Prostate gland (tissue), 2 donors: ENCODE results near the gene SLFNL1. TPM values are rescaled to one million over a fixed set of nuclear protein-coding genes. Genes with fewer than 3 reads are reported as not detected.
A peak's percentile ranks its signal among the peaks of the same experiment; 100 is the strongest.

Experiments
- DNase-seq: peaks from one replicate; pipeline ENCODE4 v3.0.0-alpha.2; 2019; ENCODE audit warnings: low spot score
- H3K27ac ChIP-seq, 2 donors: fragments of 200-600 bp; sonication (generic); 2 replicates each; pipeline ENCODE4 v1.5.1; 2017 to 2019
- H3K27me3 ChIP-seq: fragments of 200-600 bp; sonication (generic); replicated peaks from 2 replicates; pipeline ENCODE4 v1.5.1; 2019; ENCODE audit not compliant: insufficient read depth
- H3K36me3 ChIP-seq, 2 donors: fragments of 200-600 bp; sonication (generic); 1 replicate in 1 of 2; 2 replicates in 1 of 2; pipeline versions ENCODE4 v1.5.1 to v1.8.1; 2017 to 2019
- H3K4me1 ChIP-seq: fragments of 200-600 bp; sonication (generic); replicated peaks from 2 replicates; pipeline ENCODE4 v1.5.1; 2019
- H3K4me3 ChIP-seq, 2 donors: fragments of 200-600 bp; sonication (generic); 2 replicates each; pipeline ENCODE4 v1.5.1; 2017 to 2019
- H3K9me3 ChIP-seq: fragments of 200-600 bp; sonication (generic); 2 replicates; pipeline ENCODE4 v1.5.1; 2017
- POLR2A ChIP-seq: fragments of 450-650 bp; IDR thresholded peaks from one replicate; pipeline ENCODE4 v1.6.1; 2016; ENCODE audit warnings: antibody characterized with exemption, mild to moderate bottlenecking
- POLR2AphosphoS5 ChIP-seq: sonication (generic); formaldehyde crosslinking; IDR thresholded peaks from one replicate; pipeline ENCODE4 v1.6.1; 2017; ENCODE audit warnings: antibody characterized with exemption
- WGBS: methylation state at CpG from one replicate; pipeline ENCODE4 v1.1.5; 2018; 5-methylcytosine and 5-hydroxymethylcytosine counted together
- intact Hi-C: fragments of 100-400 bp; cut with DNase I; formaldehyde crosslinking; loops from one replicate; pipeline ENCODE4 v1.14.2; 2022
- total RNA-seq, 2 donors: library from RNA; depleted of rRNA; stranded (reverse); fragments of >200 nt; gene quantifications; one replicate each; pipeline ENCODE4 v1.1.0, GENCODE V29; 2016
- TF ChIP-seq, protein P1 (sequence below), 4 experiments: fragments of 200-600 bp in 2 of 4; fragments of 450-650 bp in 2 of 4; sonication (generic) in 2 of 4; IDR thresholded peaks; 1 replicate in 3 of 4; 2 replicates in 1 of 4; pipeline ENCODE4 v1.5.1; 2016 to 2019; ENCODE audit warnings: antibody characterized with exemption in 4 of 4, mild to moderate bottlenecking in 2 of 4, moderate library complexity in 2 of 4

Gene SLFNL1
- total RNA-seq = 1 to 10 TPM; 2.4 to 5.8 TPM

DNA sequence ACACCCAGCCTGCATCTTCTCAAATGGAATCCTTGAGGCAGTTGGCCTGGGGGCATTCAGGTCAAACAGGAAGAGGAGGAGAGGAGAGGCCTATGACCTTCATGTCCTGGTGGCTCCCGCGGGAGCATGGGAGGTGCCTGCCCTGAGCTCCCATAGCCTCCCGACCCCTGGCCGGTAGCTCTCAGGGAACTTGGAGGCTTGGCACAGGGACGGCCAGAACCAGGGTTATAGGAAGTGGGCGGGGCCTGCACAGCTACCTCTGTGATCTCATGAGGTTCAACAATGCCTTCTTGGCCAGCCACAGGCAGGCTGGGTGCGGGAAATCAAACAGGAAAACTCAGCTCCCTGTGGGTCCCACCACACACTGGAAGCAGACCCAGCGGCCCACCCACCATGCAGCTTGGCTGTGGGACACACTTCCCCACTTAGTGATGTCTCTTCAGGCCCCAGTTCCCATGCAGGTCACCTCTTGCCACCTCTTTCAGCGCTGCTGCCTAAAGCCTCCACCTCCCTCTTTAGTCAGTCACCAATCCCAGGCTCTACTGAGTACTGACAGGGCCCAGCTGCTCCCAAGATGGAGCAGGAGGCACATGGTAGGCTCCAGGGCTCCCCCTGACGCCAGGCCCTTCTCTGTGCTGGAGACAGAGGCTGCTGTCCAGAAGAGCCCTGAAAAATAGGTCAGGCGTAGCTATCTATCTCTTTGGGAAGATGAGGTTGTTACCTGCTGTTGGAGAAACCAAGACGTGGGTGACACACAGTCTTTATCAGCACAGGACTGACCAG is at the start of gene SLFNL1:
SLFNL1 (minus strand) TSS at position 200 of the 783 bp plus-strand sequence. CDS start 1,065 bp downstream, outside the sequence.
- H3K27ac ChIP-seq = no peak within 1 kb of the TSS
- no peak for TF ChIP-seq POLR2A
- no peak for TF ChIP-seq POLR2AphosphoS5
- TF ChIP-seq, protein P1, sequence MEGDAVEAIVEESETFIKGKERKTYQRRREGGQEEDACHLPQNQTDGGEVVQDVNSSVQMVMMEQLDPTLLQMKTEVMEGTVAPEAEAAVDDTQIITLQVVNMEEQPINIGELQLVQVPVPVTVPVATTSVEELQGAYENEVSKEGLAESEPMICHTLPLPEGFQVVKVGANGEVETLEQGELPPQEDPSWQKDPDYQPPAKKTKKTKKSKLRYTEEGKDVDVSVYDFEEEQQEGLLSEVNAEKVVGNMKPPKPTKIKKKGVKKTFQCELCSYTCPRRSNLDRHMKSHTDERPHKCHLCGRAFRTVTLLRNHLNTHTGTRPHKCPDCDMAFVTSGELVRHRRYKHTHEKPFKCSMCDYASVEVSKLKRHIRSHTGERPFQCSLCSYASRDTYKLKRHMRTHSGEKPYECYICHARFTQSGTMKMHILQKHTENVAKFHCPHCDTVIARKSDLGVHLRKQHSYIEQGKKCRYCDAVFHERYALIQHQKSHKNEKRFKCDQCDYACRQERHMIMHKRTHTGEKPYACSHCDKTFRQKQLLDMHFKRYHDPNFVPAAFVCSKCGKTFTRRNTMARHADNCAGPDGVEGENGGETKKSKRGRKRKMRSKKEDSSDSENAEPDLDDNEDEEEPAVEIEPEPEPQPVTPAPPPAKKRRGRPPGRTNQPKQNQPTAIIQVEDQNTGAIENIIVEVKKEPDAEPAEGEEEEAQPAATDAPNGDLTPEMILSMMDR (IDR thresholded peaks at IDR 0.05) = no peak
- H3K36me3 ChIP-seq = no peaks in the 10 kb centered on the region
- no peaks in the 10 kb centered on the region for H3K9me3 ChIP-seq
- intact Hi-C loops = loop anchor here (10.0 kb wide), 1 partner anchor 93 kb away; no protein-coding TSS in a partner anchor
- 66% methylated on average over 12 of the region's 12 CpGs for WGBS
- no peaks in the 10 kb centered on the region for H3K27me3 ChIP-seq
- DNase-seq = no peak
- no peak within 1 kb of the TSS for H3K4me3 ChIP-seq
- no peaks in the 10 kb centered on the region for H3K4me1 ChIP-seq

DNA sequence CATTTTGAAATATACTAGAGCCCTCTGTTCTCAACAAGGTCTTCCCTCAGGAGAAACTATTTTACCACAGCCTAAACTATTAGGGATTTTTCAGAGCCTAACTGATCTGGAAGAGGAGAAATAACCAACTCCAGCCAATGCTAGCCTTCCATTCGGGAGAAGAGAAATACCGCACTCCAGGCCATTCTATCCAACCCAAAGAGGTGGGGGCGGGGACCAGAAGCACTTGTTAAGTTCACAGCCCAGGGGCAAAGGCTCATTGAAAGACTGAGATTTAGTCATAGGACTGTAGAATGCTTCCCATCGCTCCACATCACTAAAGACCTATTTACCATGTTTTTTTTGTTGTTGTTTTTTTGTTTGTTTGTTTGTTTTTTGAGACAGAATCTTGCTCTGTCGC is 35.4 kb upstream of the SLFNL1 start:
- Histone ChIP-seq H3K27me3 (no peaks in the 10 kb centered on the region), H3K4me3 (no peak overlapping the region), H3K36me3 (no peaks in the 10 kb centered on the region), H3K9me3 (no peaks in the 10 kb centered on the region), H3K4me1 (no peaks in the 10 kb centered on the region), H3K27ac (no peak overlapping the region)
- intact Hi-C loops = no loop called here
- WGBS = 91% methylated on average over 5 of the region's 5 CpGs
- TF ChIP-seq, protein P1 (IDR thresholded peaks at IDR 0.05) = no peak
- no peak for DNase-seq

DNA sequence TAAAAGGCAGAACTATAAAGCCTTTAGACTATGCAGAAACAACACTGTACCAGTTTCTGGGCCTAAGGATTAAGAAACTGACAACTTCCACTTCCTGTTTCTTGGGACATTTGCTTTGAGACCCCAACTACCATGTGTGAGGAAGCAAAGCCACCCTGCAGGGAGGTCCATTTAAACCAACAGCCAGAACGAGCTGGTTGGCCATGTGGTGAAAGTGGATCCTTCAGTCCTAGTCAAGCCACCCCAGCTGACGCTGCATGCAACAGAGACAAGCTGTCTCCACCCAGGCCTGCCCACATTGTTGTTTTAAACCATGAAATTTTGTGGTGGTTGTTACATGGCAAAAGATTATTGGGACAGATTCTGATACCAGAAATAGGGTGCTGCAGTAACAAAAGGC is 31.8 kb upstream of the SLFNL1 start:
- intact Hi-C loops = no loop called here
- H3K36me3 ChIP-seq = no peaks in the 10 kb centered on the region

DNA sequence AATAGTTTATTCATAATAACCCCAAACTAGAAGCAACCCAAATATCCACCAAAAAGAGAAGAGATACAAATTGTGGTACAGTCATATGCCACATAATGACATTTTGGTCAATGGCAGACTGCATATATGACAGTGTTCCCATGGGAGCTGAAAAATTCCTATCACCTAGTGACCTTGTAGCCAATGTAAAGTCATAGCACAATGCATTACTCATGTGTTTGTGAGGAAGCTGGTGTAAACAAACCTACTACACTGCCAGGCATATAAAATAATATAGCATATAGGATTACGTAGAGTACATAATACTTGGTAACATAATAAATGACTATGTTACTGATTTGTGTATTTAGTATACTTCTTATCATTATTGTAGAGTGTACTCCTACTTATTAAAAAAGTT is 29.5 kb upstream of the SLFNL1 start:
- H3K9me3 ChIP-seq = no peaks in the 10 kb centered on the region
- H3K4me3 ChIP-seq = no peak overlapping the region
- H3K27me3 ChIP-seq = no peaks in the 10 kb centered on the region
- no peak for TF ChIP-seq POLR2A
- no peak for DNase-seq
- 48% methylated on average over 1 of the region's 1 CpG for WGBS
- H3K27ac ChIP-seq = no peak overlapping the region
- no peaks in the 10 kb centered on the region for H3K36me3 ChIP-seq
- intact Hi-C loops = no loop called here
- peaks cover 9% of the 10 kb centered on the region for H3K4me1 ChIP-seq

More for the DNA sequence above, 31.8 kb upstream of the SLFNL1 start:
- TF ChIP-seq POLR2AphosphoS5 = no peak
- no peak for TF ChIP-seq POLR2A
- no peaks in the 10 kb centered on the region for H3K4me1 ChIP-seq
- no peak overlapping the region for H3K4me3 ChIP-seq
- WGBS = 73% methylated on average over 2 of the region's 2 CpGs
- no peak overlapping the region for H3K27ac ChIP-seq
- H3K27me3 ChIP-seq = no peaks in the 10 kb centered on the region
- H3K9me3 ChIP-seq = no peaks in the 10 kb centered on the region
- no peak for DNase-seq

DNA sequence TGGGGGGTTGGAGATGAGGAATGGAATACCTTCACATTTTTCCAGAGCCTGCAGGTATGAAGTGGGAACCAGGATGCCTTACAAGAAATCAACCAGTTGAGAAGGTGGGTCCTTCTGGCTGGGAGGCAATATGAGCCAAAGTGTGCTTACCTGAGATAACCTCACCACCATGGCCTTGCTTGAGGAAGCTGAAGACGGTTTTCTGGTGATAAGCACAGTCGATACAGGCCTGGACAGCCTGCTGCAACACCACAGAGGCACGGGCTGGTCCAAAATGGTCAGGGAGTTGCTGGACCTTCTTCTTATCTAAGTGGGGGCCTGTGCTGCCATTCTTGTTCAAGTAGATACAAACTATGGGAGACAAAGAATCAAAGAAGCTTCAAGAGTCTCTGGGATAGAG is 27.0 kb upstream of the SLFNL1 start:
- Histone ChIP-seq H3K27me3 (no peaks in the 10 kb centered on the region), H3K9me3 (no peaks in the 10 kb centered on the region), H3K4me1 (peaks cover 22% of the 10 kb centered on the region), H3K4me3 (no peak overlapping the region), H3K27ac (no peak overlapping the region), H3K36me3 (no peaks in the 10 kb centered on the region)
- DNase-seq = no peak
- TF ChIP-seq POLR2AphosphoS5 = no peak
- TF ChIP-seq, protein P1 (IDR thresholded peaks at IDR 0.05) = no peak
- no peak for TF ChIP-seq POLR2A
- intact Hi-C loops = loop anchor here (10.0 kb wide), 1 partner anchor 56 kb away; no protein-coding TSS in a partner anchor
- 98% methylated on average over 3 of the region's 3 CpGs for WGBS

DNA sequence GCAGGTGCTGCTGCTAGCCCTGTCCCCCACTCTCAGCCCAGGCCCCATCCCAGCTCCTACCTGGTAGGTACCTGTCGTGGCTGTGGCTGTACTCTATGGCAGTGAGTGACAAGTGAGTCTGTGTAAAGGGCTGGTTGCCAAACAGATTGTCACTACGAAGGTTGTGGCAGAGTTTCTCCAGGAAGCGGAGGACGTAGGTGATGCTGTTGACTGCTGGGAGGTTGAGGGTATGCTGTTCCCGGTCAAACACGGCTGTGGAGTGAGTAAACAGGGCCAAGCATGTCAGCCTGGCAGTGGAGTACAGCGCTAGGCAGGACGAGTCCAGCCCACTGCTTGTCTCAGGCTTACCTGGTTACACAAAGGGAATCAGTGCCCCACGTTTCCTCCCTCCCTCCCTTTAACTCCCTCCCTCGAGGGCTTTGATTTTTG is 24.8 kb upstream of the SLFNL1 start:
- TF ChIP-seq, protein P1 (IDR thresholded peaks at IDR 0.05) = no peak
- TF ChIP-seq POLR2A (peak; percentile 14), POLR2AphosphoS5 (peak; percentile 65)
- intact Hi-C loops = loop anchor here (10.0 kb wide), 1 partner anchor 58 kb away; no protein-coding TSS in a partner anchor
- peak overlapping the region; percentile 86 to 90 for H3K27ac ChIP-seq
- no peaks in the 10 kb centered on the region for H3K36me3 ChIP-seq
- no peaks in the 10 kb centered on the region for H3K9me3 ChIP-seq
- DNase-seq = peak; percentile 89
- H3K27me3 ChIP-seq = no peaks in the 10 kb centered on the region
- no peak overlapping the region for H3K4me3 ChIP-seq
- peaks cover 22% of the 10 kb centered on the region for H3K4me1 ChIP-seq
- 39% methylated on average over 10 of the region's 10 CpGs for WGBS
